Uterus (tissue), 2 donors: ENCODE data around the gene KRT34.

Experiments
- POLR2A ChIP-seq, 2 donors: fragments of 450-650 bp; IDR thresholded peaks; one replicate each; pipeline ENCODE4 v1.6.1; 2016; ENCODE audit warnings: antibody characterized with exemption in 2 of 2, mild to moderate bottlenecking in 1 of 2, moderate library complexity in 1 of 2
- TF ChIP-seq, protein P1 (sequence below), 4 experiments: fragments of 200-600 bp in 2 of 4; fragments of 450-650 bp in 2 of 4; sonication (generic) in 2 of 4; IDR thresholded peaks; one replicate each; pipeline ENCODE4 v1.5.1; 2016 to 2019; ENCODE audit warnings: antibody characterized with exemption in 4 of 4, mild to moderate bottlenecking in 2 of 4, moderate library complexity in 1 of 4

- TF ChIP-seq, protein P1, sequence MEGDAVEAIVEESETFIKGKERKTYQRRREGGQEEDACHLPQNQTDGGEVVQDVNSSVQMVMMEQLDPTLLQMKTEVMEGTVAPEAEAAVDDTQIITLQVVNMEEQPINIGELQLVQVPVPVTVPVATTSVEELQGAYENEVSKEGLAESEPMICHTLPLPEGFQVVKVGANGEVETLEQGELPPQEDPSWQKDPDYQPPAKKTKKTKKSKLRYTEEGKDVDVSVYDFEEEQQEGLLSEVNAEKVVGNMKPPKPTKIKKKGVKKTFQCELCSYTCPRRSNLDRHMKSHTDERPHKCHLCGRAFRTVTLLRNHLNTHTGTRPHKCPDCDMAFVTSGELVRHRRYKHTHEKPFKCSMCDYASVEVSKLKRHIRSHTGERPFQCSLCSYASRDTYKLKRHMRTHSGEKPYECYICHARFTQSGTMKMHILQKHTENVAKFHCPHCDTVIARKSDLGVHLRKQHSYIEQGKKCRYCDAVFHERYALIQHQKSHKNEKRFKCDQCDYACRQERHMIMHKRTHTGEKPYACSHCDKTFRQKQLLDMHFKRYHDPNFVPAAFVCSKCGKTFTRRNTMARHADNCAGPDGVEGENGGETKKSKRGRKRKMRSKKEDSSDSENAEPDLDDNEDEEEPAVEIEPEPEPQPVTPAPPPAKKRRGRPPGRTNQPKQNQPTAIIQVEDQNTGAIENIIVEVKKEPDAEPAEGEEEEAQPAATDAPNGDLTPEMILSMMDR (IDR thresholded peaks at IDR 0.05): no peak
- no peak for TF ChIP-seq POLR2A (IDR thresholded peaks at IDR 0.05)
These were observed 12.4 kb downstream of the KRT34 start, which contains the start of gene KRT33B for GRCh38 chr17:41369713-41370112.
